Renal pelvis (tissue), 12 donors: Measurements from ENCODE around the gene EPHA5. TPM values are rescaled to one million over a fixed set of nuclear protein-coding genes. Genes with fewer than 3 reads are reported as not detected.
A peak's percentile ranks its signal among the peaks of the same experiment; 100 is the strongest.

Source experiments
- DNase-seq: peaks from one replicate; pipeline ENCODE4 v3.0.0-alpha.2; 2013
- long read RNA-seq, 16 experiments: transcript quantifications; one replicate each; lab custom pipeline, GENCODE V29; 2026
- polyA plus RNA-seq, 3 donors: library from polyadenylated mRNA; unstranded; fragments of 120-200 nt; gene quantifications; one replicate each; pipeline ENCODE4 v1.2.1, GENCODE V29; 2013; ENCODE audit not compliant: insufficient read length in 3 of 3

The EPHA5 gene
- under 1 TPM; 0.36 to 0.77 (median 0.52) TPM for polyA plus RNA-seq
- long read RNA-seq, donor 1 = 0 reads
- long read RNA-seq, donor 2, partial matches to known transcripts = 29 of 29 reads
- long read RNA-seq, donor 2, other reads (novel, unspliced or antisense) = 0 of 29 reads
- long read RNA-seq, donor 3, partial matches to known transcripts = 13 of 13 reads
- long read RNA-seq, donor 3, other reads (novel, unspliced or antisense) = 0 of 13 reads
- long read RNA-seq, donor 4 = 0 reads
- long read RNA-seq, donor 5 = 0 reads
- long read RNA-seq, donor 6 = 0 reads
- long read RNA-seq, donor 7 = 0 reads
- long read RNA-seq, donor 8 = 0 reads
- long read RNA-seq, donor 9 = 0 reads
- long read RNA-seq, donor 10 = 0 reads
- long read RNA-seq, donor 11 = 0 reads
- long read RNA-seq, donor 12 = 0 reads
- long read RNA-seq, donor 13 = 0 reads
- long read RNA-seq, donor 14 = 0 reads
- long read RNA-seq, donor 15 = 0 reads
- long read RNA-seq, donor 16 = 0 reads

- DNase-seq = peak; percentile 70
Observed at GRCh38 chr4:65670331-65671031, at the start of gene EPHA5. TSS of gene EPHA5 (minus strand) at chr4:65670489. CDS start at chr4:65669742, 747 bp downstream.

- DNase-seq = no peak
Observed at GRCh38 chr4:65719635-65720034, 49.3 kb upstream of the EPHA5 start.

GRCh38 chr4:65698631-65699030 is 28.3 kb upstream of the EPHA5 start:
- no peak for DNase-seq

GRCh38 chr4:65696436-65696835 is 26.1 kb upstream of the EPHA5 start:
- no peak for DNase-seq

GRCh38 chr4:65671372-65671771 is 1.1 kb upstream of the EPHA5 start:
- DNase-seq = no peak

GRCh38 chr4:65670020-65670330 is 314 bp downstream of the EPHA5 start:
- no peak for DNase-seq

- DNase-seq = no peak
Observed at GRCh38 chr4:65669111-65670019, 924 bp downstream of the EPHA5 start.

GRCh38 chr4:65668201-65669089 is 1.8 kb downstream of the EPHA5 start:
- no peak for DNase-seq

- no peak for DNase-seq
Observed at GRCh38 chr4:65667506-65668041, 2.7 kb downstream of the EPHA5 start.

- no peak for DNase-seq
Observed at GRCh38 chr4:65665771-65666523, 4.3 kb downstream of the EPHA5 start.

- no peak for DNase-seq
Observed at GRCh38 chr4:65661471-65661870, 8.8 kb downstream of the EPHA5 start.

GRCh38 chr4:65658117-65658516 is 12.2 kb downstream of the EPHA5 start:
- no peak for DNase-seq

GRCh38 chr4:65656008-65656407 is 14.3 kb downstream of the EPHA5 start:
- no peak for DNase-seq

GRCh38 chr4:65654976-65655375 is 15.3 kb downstream of the EPHA5 start:
- no peak for DNase-seq

GRCh38 chr4:65653740-65654361 is 16.4 kb downstream of the EPHA5 start:
- no peak for DNase-seq

- DNase-seq = no peak
Observed at GRCh38 chr4:65651751-65652150, 18.5 kb downstream of the EPHA5 start.

GRCh38 chr4:65651031-65651430 is 19.3 kb downstream of the EPHA5 start:
- DNase-seq = no peak

GRCh38 chr4:65646136-65646535 is 24.2 kb downstream of the EPHA5 start:
- no peak for DNase-seq

- no peak for DNase-seq
Observed at GRCh38 chr4:65645185-65645584, 25.1 kb downstream of the EPHA5 start.
